ENCODE data around the gene NAALADL2.

- TF ChIP-seq, protein P1, sequence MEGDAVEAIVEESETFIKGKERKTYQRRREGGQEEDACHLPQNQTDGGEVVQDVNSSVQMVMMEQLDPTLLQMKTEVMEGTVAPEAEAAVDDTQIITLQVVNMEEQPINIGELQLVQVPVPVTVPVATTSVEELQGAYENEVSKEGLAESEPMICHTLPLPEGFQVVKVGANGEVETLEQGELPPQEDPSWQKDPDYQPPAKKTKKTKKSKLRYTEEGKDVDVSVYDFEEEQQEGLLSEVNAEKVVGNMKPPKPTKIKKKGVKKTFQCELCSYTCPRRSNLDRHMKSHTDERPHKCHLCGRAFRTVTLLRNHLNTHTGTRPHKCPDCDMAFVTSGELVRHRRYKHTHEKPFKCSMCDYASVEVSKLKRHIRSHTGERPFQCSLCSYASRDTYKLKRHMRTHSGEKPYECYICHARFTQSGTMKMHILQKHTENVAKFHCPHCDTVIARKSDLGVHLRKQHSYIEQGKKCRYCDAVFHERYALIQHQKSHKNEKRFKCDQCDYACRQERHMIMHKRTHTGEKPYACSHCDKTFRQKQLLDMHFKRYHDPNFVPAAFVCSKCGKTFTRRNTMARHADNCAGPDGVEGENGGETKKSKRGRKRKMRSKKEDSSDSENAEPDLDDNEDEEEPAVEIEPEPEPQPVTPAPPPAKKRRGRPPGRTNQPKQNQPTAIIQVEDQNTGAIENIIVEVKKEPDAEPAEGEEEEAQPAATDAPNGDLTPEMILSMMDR (IDR thresholded peaks at IDR 0.05; ENCODE audit: low read depth, low read length, missing input control), result no peak
- TF ChIP-seq SP1 (IDR thresholded peaks at IDR 0.05) (no peak), ATF3 (IDR thresholded peaks at IDR 0.05) (no peak), GABPA (IDR thresholded peaks at IDR 0.05 in 1 of 2, conservative IDR thresholded peaks at IDR 0.05 in 1 of 2) (no peak)
These were observed 803.7 kb downstream of the NAALADL2 start for GRCh38 chr3:175662815-175663214.

Measured in liver (tissue), 3 donors.